HG02885 (cell line): ENCODE measurements around the gene GTF3C5.

Source experiments
- ATAC-seq: cut with Tn5 transposase; IDR thresholded peaks from one replicate; pipeline ENCODE4 v1.9.1; 2021; ENCODE audit warnings: mild to moderate bottlenecking; ENCODE audit not compliant: unreplicated experiment, poor library complexity

GTF3C5 gene

DNA sequence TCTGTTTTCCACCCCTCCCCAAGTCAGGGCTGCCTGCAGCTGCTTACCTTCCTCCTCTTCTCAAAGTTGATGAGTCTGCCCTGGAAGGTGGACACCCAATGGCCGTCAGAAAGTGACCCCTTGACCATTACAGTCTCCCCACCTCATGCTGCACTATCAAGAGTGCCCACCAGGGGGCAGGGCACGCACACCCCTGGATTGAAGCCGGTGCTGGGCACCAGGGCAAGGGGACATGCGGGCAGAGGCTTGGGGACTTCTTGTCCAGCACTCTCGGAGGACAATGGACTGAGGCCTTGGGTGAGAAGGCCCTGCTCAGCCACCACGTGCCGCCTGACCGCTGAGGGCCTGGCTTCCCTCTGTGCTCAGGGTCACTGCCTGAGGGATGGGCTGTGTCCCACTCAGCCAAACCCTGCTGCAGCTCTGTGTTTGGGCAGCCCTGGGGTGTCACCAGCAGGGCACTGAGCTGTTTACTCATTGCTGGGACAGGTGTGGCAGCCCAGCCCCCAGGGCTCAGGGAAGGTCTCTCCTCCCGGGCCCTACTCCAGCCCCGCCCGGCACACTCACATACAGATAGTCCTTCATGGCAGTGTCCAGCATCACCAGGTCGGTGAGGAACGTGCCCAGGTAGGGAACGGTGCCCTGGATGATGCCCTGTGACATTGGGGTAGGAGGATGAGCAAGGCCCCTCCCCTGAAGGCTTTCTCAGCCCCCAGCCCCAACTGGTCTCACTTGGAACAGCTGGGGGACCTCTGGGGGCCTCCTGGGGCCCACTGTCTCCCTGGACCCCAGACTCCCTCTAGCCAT, 72.6 kb downstream of the GTF3C5 start:
- no peak for ATAC-seq

DNA sequence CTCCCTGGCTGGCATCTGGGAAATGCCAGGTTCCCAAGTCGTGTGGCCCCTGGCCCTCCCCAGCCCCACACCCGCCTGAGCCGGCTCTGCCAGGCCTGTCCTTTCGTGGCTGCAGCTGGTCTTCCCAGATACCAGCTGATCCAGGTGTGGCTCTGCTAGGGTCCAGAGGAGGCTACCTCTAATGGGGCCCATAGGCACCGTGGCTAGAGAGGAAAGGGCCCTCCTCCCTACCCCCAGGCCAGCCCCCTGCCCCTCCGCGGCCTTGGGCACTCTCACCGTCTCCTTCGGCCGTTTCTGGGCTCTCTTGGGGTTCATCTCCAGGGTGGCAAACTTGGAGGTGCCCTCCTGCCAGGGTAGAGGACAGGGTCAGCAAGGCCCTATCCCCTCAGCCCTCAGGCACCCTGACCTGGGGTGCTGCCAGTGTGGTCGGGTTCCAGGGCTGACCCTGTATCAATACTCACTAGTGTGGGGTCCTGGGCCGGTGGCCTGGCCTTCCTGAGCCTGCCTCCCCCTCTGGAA, 73.2 kb downstream of the GTF3C5 start:
- no peak for ATAC-seq

DNA sequence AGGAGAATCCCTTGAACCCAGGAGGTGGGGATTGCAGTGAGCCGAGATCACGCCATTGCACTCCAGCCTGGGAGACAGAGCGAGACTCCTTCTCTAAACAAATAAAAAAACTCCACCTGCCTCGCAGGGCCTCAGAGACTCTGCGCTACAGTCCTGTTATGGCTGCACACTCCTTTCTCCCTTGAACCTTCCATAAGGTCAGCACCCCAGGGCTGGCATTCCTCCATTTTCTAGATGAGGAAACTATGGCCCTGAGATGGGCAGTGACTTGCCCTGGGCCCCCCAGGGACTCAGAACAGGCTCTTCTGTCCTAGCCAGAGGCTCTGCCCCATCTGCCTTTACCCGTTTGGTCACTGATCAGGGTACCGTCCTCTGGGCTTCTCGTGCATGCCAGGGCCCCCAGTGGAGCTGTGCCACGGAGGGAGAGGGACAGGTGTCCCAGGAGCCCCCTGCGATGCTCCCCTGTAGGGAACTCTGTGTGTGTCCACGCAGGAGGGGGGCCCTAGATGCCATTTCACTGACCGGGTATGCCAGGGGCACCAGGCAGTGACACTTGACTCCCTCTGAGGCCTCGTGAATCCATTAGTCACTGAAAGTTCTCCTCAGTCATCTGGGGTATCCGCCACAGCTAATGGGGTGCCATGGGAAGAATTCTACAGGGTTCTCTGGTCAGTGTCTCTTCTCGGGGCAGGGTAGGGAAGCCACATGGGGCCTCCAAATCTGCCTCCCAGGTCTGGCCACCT, 74.1 kb downstream of the GTF3C5 start:
- no peak for ATAC-seq

- no peak for ATAC-seq
These were observed 74.6 kb downstream of the GTF3C5 start for GRCh38 chr9:133105461-133105770.

DNA sequence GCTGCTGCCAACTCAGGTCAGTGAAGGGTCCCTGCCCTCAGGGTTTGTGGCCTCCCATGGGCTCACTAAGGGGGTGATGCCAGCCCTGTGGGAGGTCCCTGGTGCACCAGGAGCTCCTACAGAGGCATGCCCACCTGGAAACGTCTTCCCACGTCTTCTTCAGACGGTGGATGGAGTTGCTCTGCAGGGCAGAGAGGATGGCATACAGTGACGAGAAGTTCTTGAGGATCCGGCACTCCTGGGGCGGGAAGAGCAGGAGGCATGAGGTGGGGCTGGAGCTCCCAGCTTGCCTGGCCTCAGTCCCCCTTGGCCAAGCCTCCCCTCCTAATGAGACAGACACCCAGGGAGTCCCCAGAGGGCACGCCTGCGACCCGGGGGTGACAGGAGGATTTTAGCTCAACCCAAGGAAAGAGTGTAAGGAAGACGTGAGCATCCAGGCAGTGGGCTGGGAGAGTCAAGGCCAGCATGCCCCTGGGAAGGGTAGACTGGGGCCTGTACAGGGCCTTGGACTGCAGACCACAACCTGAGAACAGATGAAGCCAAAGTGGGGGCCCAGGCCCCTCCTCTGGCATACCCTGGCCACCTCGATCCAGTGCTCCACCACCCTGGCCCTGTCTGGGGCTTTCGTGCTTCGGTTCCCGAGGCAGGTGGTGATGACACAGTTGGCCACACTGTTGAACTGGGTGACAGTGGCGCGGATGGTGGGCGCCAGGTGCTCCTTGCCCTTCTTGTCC, 75.9 kb downstream of the GTF3C5 start:
- no peak for ATAC-seq

DNA sequence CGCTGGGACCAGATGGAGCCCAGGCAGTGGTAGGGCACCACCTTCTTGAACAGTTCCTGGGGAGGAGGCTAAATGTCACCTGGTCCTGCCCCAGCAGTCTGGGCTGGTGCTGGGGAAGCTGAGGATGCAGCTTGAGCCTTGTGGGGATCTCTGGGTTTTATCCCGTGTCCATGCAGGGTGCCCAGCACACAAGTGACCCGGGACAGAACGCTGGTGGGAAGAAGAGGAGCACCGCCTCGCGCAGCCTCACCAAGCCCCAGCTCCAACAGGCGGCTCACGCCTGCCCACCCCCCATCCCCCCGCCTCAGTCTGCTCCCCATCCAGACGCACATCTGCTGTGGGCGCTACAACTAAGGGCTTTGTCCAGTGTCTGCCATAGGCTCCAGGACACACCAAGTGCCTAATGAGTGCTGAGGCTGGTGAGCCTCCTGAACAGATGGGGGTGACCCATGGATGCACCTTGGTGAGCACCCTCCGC, 76.5 kb downstream of the GTF3C5 start:
- no peak for ATAC-seq
